ENCODE data around the gene FMNL2. TPM values are rescaled to one million over a fixed set of nuclear protein-coding genes. Genes with fewer than 3 reads are reported as not detected.

Gene FMNL2
- total RNA-seq, 1 donor from 2014 or later: 34.3 TPM

- DNase-seq (ENCODE audit: low read depth): no peak
- H3K27ac ChIP-seq (ENCODE audit: low read depth, low read length): no peak overlapping the region
- peaks cover 60% of the 10 kb centered on the region for H3K79me2 ChIP-seq (ENCODE audit: insufficient read depth, low read length)
- H3K9ac ChIP-seq (ENCODE audit: low read length): no peak overlapping the region
- Mint-ChIP-seq H3K4me3 (ENCODE audit: unreplicated experiment) (no peak overlapping the region), H3K27ac (ENCODE audit: unreplicated experiment) (no peak overlapping the region), H3K9me3 (ENCODE audit: unreplicated experiment) (no peaks in the 10 kb centered on the region), H3K36me3 (ENCODE audit: low read depth, unreplicated experiment) (no peaks in the 10 kb centered on the region), H3K4me1 (ENCODE audit: low read depth, unreplicated experiment) (peaks cover 47% of the 10 kb centered on the region), H3K27me3 (ENCODE audit: low read depth, unreplicated experiment) (no peaks in the 10 kb centered on the region)
- H3K4me1 ChIP-seq (ENCODE audit: insufficient read depth, low read length): peaks cover 18% of the 10 kb centered on the region
- peaks cover 19% of the 10 kb centered on the region for H4K20me1 ChIP-seq (ENCODE audit: insufficient read depth, low read length)
- peak overlapping the region; percentile 1 for H3K4me2 ChIP-seq (ENCODE audit: low read length)
- H2AFZ ChIP-seq (ENCODE audit: low read depth, low read length): no peak overlapping the region
- TF ChIP-seq, protein P1, sequence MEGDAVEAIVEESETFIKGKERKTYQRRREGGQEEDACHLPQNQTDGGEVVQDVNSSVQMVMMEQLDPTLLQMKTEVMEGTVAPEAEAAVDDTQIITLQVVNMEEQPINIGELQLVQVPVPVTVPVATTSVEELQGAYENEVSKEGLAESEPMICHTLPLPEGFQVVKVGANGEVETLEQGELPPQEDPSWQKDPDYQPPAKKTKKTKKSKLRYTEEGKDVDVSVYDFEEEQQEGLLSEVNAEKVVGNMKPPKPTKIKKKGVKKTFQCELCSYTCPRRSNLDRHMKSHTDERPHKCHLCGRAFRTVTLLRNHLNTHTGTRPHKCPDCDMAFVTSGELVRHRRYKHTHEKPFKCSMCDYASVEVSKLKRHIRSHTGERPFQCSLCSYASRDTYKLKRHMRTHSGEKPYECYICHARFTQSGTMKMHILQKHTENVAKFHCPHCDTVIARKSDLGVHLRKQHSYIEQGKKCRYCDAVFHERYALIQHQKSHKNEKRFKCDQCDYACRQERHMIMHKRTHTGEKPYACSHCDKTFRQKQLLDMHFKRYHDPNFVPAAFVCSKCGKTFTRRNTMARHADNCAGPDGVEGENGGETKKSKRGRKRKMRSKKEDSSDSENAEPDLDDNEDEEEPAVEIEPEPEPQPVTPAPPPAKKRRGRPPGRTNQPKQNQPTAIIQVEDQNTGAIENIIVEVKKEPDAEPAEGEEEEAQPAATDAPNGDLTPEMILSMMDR (IDR thresholded peaks at IDR 0.05; ENCODE audit: insufficient read depth, low read depth, low read length): no peak
- no peak for TF ChIP-seq EZH2 (IDR thresholded peaks at IDR 0.05; ENCODE audit: insufficient read depth, low read length)
- H3K4me3 ChIP-seq (ENCODE audit: insufficient read depth, low read depth, low read length): no peak overlapping the region
- no peaks in the 10 kb centered on the region for H3K36me3 ChIP-seq (ENCODE audit: insufficient read depth, low read length)
- no peaks in the 10 kb centered on the region for H3K9me3 ChIP-seq (ENCODE audit: insufficient read depth, low read depth, low read length)
- no peaks in the 10 kb centered on the region for H3K27me3 ChIP-seq (ENCODE audit: insufficient read depth, low read length)
- FAIRE-seq: no peak
Measured at GRCh38 chr2:152415796-152416195, 80.8 kb downstream of the FMNL2 start.

- Histone ChIP-seq H3K4me2 (ENCODE audit: low read length) (peak overlapping the region; percentile 31), H3K4me1 (ENCODE audit: insufficient read depth, low read length) (peaks cover 32% of the 10 kb centered on the region), H2AFZ (ENCODE audit: low read depth, low read length) (no peak overlapping the region), H3K4me3 (ENCODE audit: insufficient read depth, low read depth, low read length) (no peak overlapping the region), H3K27me3 (ENCODE audit: insufficient read depth, low read length) (no peaks in the 10 kb centered on the region), H4K20me1 (ENCODE audit: insufficient read depth, low read length) (peaks cover 9% of the 10 kb centered on the region), H3K9me3 (ENCODE audit: insufficient read depth, low read depth, low read length) (no peaks in the 10 kb centered on the region), H3K27ac (ENCODE audit: low read depth, low read length) (no peak overlapping the region), H3K36me3 (ENCODE audit: insufficient read depth, low read length) (no peaks in the 10 kb centered on the region), H3K79me2 (ENCODE audit: insufficient read depth, low read length) (peaks cover 50% of the 10 kb centered on the region), H3K9ac (ENCODE audit: low read length) (peak overlapping the region; percentile 9)
- H3K36me3 Mint-ChIP-seq (ENCODE audit: low read depth, unreplicated experiment): no peaks in the 10 kb centered on the region
- peaks cover 45% of the 10 kb centered on the region for H3K4me1 Mint-ChIP-seq (ENCODE audit: low read depth, unreplicated experiment)
- FAIRE-seq (no peak), DNase-seq (ENCODE audit: low read depth) (no peak)
- TF ChIP-seq EZH2 (IDR thresholded peaks at IDR 0.05; ENCODE audit: insufficient read depth, low read length): no peak
- TF ChIP-seq, protein P1 (IDR thresholded peaks at IDR 0.05; ENCODE audit: insufficient read depth, low read depth, low read length): no peak
- H3K4me3 Mint-ChIP-seq (ENCODE audit: unreplicated experiment): no peak overlapping the region
- H3K9me3 Mint-ChIP-seq (ENCODE audit: unreplicated experiment): no peaks in the 10 kb centered on the region
- no peaks in the 10 kb centered on the region for H3K27me3 Mint-ChIP-seq (ENCODE audit: low read depth, unreplicated experiment)
- H3K27ac Mint-ChIP-seq (ENCODE audit: unreplicated experiment): no peak overlapping the region
Measured at GRCh38 chr2:152418688-152419087, 83.7 kb downstream of the FMNL2 start.

DNA sequence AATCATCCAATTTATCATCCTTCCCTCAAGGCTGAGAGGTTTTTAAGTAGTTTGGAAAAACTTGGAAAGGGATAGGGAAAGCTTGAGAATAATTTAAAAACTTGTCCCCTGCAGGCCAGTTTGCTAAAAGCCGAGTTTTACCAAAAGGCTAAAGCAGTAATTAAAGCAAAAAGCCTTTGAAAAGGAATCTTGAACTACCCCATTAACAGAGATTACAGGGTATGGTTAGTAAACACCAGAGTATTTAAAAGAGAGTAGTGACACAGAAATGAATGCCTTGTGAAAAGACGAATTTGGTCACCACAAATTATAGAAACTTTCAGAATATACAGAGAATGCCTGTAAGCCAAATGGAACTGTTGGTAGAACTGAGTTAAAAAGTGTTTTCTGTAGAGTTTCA lies 85.0 kb downstream of the FMNL2 start:
- Histone ChIP-seq H3K4me3 (ENCODE audit: insufficient read depth, low read depth, low read length) (no peak overlapping the region), H3K79me2 (ENCODE audit: insufficient read depth, low read length) (peaks cover 49% of the 10 kb centered on the region), H3K9ac (ENCODE audit: low read length) (no peak overlapping the region), H2AFZ (ENCODE audit: low read depth, low read length) (no peak overlapping the region), H3K27ac (ENCODE audit: low read depth, low read length) (no peak overlapping the region), H3K4me2 (ENCODE audit: low read length) (no peak overlapping the region), H3K27me3 (ENCODE audit: insufficient read depth, low read length) (no peaks in the 10 kb centered on the region), H3K36me3 (ENCODE audit: insufficient read depth, low read length) (no peaks in the 10 kb centered on the region), H3K4me1 (ENCODE audit: insufficient read depth, low read length) (peaks cover 29% of the 10 kb centered on the region), H3K9me3 (ENCODE audit: insufficient read depth, low read depth, low read length) (no peaks in the 10 kb centered on the region), H4K20me1 (ENCODE audit: insufficient read depth, low read length) (peaks cover under 1% of the 10 kb centered on the region)
- Mint-ChIP-seq H3K36me3 (ENCODE audit: low read depth, unreplicated experiment) (no peaks in the 10 kb centered on the region), H3K27ac (ENCODE audit: unreplicated experiment) (no peak overlapping the region), H3K9me3 (ENCODE audit: unreplicated experiment) (no peaks in the 10 kb centered on the region), H3K27me3 (ENCODE audit: low read depth, unreplicated experiment) (no peaks in the 10 kb centered on the region), H3K4me3 (ENCODE audit: unreplicated experiment) (no peak overlapping the region), H3K4me1 (ENCODE audit: low read depth, unreplicated experiment) (peaks cover 40% of the 10 kb centered on the region)
- TF ChIP-seq, protein P1 (IDR thresholded peaks at IDR 0.05; ENCODE audit: insufficient read depth, low read depth, low read length): no peak
- TF ChIP-seq EZH2 (IDR thresholded peaks at IDR 0.05; ENCODE audit: insufficient read depth, low read length): no peak
- no peak for DNase-seq (ENCODE audit: low read depth)
- no peak for FAIRE-seq

All from astrocyte (in vitro differentiated cells and primary cell).